Right ventricle myocardium inferior (tissue), 1 donor: ENCODE data around the gene TPM3. TPM values are rescaled to one million over a fixed set of nuclear protein-coding genes. Genes with fewer than 3 reads are reported as not detected.
"Not testable (repeated sequence)": the region's sequence is repeated elsewhere in the genome, so short reads cannot be mapped to it uniquely, and the experiment has no call there.

Source experiments
- ATAC-seq: fragments of 200-7000 bp; cut with Tn5 transposase; one replicate; pipeline ENCODE4 v1.9.1; 2020; ENCODE audit warnings: mild to moderate bottlenecking, moderate library complexity
- DNase-seq: peaks from one replicate; pipeline ENCODE4 v3.0.0; 2021; ENCODE audit errors: missing footprints
- intact Hi-C: fragments of 100-400 bp; cut with DNase I; formaldehyde crosslinking; loops from one replicate; pipeline ENCODE4 v1.11.0; 2022
- long read RNA-seq: library from polyadenylated mRNA; unstranded; transcript quantifications from one replicate; pipeline ENCODE4 v2.0.0, GENCODE V29; 2021
- total RNA-seq: library from RNA; stranded (reverse); fragmentation: NEBNext Ultra II Directional; extraction: Animal tissue kit (Norgen Biotek cat#: 25700); gene quantifications from one replicate; pipeline ENCODE4 v1.2.1, GENCODE V29; 2021
- donor health status: DM: no; HTN: yes; CAD: no; lungs with severe emphysema.

The TPM3 gene
- total RNA-seq = 102 TPM
- long read RNA-seq, transcript TPM3-212 (8 exons, 3,131 nt) = major isoform, 37 of 62 reads
- long read RNA-seq, transcript TPM3-210 (10 exons, 1,523 nt) = minor isoform, 6 of 62 reads
- long read RNA-seq, partial matches to known transcripts = 1 of 62 reads
- long read RNA-seq, other reads (novel, unspliced or antisense) = 15 of 62 reads

DNA sequence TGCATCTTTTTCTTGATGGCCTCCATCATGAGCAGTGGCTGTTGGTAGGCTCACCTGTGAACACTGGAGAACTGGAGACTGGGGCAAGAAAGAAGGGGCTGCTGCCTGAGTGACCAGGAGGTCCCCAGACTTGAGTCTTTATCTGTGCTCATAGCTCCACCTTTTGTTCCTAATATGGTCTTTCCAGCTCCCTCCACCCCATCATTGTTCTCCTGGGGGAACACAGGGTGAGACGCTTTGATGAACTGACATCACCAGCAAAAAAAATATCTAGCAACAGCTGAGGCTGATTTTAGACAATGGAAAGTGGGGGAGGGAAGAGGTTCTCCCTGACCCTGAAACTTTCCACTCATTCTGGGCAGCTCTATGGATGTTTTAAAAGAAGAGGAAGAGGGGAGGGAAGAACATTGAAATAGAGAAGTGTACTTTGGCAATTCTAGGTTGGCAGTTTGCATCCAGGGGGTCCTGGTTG, at the start of gene TPM3:
TSS of gene TPM3 (minus strand) at position 111 of the 472 bp plus-strand sequence. CDS start at position 29, 82 bp downstream.
- intact Hi-C loops = no loop called here
- DNase-seq (no peak), ATAC-seq (no peak)

DNA sequence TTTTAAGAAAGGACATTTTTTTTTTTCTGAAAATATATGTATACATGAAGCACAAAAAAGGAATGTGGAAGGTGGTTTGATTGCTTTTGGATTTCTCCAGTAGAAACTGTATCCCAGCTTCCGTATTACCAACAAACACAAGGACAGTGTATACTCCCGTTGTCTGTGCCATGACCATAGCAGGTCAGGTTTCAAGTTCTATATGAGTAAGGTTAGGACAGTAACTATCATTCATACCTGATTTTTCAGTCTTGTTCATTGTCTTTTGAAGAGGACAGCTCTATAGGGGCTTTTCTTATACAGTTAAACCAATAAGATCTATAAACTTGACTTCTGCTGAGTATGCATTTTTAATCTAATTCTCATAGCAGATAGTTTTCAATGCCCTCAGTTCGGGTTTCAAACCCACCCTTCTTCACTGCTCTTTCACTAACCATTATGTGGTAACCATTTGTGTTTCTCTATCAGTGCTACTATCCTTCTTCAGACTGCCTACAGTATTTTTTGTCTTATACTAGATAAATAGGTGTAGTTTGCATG, 48.5 kb upstream of the TPM3 start:
- intact Hi-C loops = no loop called here
- ATAC-seq = no peak
- no peak for DNase-seq

DNA sequence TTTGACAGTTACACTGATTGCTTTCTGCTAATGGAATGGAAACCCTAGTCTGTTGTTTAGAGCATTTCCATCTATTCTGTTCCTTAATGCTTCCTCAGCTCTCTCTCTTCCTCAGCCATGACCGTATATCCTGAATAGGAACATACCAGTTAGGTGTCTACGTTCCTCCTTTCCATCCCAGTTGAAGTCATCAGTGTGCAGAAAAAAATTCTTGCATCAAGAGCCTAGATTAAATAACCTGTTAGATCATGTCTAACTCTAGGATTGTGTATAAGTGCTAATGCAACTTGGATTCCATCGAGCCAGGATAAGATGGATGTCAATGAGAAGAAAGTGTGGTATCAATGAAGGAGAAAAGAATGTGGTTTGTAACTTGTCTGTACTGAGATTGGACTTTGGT, 47.6 kb upstream of the TPM3 start:
- no peak for ATAC-seq
- DNase-seq = no peak
- intact Hi-C loops = no loop called here

DNA sequence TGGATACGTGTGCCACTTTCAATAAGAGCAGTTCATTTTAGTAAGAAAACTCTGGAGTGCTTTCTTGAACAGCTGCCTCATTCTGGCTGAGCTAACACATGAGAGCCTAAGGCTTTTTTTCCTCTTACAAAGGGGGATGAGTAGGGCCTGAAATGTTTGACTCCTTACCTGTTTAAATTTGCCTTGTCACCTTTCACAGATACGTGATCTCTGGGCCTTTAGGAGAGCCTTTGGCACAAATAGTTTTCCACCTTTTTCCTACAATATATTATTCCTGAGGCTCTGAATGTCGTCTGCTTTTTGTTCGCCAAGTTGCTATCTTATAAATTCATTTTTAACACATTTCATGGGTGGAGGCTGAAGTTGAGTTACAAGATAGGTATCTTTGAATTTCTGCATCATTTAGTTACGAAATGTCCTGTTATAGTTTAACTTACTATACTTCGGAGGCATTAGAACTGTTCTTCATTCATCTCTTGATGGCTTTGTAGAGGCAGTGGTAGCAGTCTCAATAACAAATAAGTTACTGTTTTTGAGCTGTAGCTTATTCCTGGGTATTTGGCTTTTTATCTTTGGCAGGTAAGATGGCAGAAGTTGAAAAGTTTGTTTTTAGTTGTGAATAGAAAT, 46.1 kb upstream of the TPM3 start:
- ATAC-seq (no peak), DNase-seq (no peak)
- intact Hi-C loops = no loop called here

DNA sequence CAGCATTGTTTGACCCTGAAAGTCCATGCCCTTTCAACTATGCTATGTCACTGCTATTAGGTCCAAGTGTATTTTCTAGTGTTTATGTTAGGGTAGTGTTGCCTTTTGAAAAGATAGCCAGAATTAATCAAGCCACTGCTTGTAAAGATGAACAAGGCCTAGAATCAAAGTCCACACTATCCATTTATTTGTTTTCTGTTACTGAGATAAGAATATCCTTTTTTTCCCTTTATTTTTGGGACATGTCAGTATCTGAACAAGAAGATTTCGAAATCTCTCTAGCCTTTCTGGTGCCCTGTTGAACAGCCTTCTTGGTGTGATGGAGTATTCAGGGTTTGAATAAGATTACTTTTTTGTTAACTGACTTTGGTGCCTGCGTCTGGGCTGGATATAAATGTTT, 45.5 kb upstream of the TPM3 start:
- no peak for DNase-seq
- intact Hi-C loops = no loop called here
- no peak for ATAC-seq

DNA sequence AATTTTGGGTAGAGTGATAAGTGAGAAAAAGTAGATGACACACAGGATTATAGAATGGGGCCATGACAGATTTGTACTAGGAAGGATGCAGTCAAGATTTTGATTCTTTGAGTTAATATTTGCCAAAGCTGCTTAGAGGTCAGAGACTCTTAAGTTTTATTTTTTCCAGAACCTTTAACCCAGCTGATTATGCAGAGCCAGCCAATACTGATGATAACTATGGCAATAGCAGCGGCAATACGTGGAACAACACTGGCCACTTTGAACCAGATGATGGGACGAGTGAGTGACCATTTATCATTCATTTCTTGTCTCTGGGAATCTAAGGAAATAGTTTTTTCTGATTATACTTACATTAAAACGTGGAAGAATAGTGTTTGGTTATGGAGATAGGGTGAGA, 45.0 kb upstream of the TPM3 start:
- no peak for ATAC-seq
- no peak for DNase-seq
- intact Hi-C loops = no loop called here

DNA sequence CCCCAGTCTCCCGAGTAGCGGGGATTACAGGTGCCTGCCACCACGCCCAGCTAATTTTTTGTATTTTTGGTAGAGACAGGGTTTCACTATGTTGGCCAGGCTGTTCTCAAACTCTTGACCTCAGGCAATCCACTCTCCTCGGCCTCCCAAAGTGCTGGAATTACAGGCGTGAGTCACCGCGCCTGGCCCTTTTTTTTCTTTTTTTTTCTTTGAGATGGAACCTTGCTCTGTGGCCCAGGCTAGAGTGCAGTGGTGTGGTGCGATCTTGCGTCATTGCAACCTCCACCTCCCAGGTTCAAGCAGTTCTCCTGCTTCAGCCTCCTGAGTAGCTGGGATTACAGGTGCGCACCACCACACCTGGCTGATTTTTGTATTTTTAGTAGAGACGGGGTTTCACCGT, 41.2 kb upstream of the TPM3 start:
- ATAC-seq, intact Hi-C loops, DNase-seq: not testable (repeated sequence)

DNA sequence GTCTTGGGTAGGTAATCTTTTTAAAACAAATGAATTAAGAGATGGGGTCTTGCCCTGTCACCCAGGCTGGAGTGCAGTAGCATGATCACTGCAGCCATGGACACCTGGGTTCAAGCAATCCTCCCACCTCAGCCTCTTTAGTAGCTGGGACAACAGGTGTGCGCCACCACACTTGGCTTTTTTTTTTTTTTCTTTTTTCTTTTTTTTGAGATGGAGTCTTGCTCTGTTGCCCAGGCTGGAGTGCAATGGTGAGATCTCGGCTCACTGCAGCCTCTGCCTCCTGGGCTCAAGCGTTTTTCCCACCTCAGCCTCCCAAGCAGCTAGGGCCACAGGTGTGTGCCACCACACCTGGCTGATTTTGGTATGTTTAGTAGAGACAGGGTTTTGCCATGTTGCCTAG, 39.2 kb upstream of the TPM3 start:
- DNase-seq, intact Hi-C loops, ATAC-seq: not testable (repeated sequence)

DNA sequence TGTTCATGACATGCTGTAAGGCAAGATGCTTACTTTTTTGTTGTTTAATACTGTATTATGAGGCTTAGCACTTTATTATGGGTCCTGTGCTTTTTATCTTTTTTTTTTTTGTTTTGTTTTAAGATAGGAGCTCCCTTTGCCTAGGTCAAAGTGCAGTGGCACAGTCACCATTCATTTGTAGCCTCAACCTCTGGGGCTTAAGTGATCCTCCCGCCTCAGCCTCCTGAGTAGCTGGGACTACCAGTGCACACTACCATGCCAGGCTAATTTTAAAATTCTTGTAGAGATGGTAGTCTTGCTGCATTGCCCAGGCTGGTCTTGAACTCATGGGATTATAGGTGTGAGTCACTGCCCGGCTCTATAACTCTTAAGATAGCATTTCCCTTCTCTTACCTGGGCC, 33.5 kb upstream of the TPM3 start:
- DNase-seq (no peak), ATAC-seq (no peak)
- intact Hi-C loops = no loop called here

DNA sequence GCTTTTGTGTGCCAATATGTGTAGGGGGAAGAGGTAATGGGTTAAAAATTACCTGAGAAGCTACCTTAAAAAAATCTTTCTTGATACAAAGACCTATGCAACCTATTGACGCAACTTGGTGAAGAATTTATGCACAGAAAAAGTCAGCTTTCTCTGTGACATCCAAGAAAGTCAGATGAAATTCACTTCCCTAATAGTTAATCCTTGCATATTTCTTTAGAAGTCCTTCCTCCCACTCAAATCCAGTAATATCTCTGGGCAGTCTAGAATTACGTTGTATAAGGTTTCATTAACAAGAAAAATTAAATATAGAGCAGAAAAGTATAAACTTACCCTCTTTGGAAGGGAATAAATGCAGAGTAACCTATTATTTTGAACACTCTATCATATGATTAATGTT, 31.7 kb upstream of the TPM3 start:
- intact Hi-C loops = no loop called here
- ATAC-seq = no peak
- no peak for DNase-seq

DNA sequence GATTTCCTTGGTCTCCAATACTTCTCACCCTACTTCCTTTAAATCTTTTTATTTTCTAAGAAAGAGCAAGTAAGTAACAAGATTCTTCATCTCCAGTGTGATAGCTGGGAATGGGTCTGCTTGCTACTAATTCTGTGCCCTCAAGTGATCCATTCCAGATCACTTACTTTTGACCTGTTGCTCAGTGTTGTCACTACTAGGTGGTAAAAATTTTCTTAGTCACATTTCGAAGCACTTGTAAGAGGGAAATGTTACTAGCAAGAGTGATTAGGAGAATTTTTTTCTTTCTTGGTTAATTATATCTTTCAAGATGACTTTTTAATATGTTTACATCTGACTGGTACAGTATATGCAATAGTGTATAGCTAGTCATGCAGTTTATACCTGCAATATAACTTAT, 31.0 kb upstream of the TPM3 start:
- intact Hi-C loops = no loop called here
- ATAC-seq (no peak), DNase-seq (no peak)

DNA sequence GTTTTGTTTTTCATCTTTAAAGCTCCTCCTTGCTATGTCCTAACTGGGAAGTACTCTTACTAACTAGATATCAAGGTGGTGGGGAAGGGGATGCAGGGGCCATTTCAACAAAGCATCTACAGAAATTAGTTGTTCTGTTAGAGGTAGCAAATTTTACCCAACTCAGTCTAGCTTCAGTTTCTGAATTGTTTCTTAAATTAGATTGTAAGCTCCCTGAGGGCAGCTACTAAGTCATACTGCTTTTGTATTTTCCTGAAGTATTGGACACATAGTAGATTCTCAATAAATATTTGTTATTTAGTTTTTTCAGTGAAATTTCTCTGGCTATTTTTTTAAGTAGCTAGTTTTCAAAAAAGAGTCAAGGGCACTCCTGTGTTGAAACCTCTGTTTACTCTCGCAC, 30.6 kb upstream of the TPM3 start:
- ATAC-seq (no peak), DNase-seq (no peak)
- intact Hi-C loops = no loop called here

DNA sequence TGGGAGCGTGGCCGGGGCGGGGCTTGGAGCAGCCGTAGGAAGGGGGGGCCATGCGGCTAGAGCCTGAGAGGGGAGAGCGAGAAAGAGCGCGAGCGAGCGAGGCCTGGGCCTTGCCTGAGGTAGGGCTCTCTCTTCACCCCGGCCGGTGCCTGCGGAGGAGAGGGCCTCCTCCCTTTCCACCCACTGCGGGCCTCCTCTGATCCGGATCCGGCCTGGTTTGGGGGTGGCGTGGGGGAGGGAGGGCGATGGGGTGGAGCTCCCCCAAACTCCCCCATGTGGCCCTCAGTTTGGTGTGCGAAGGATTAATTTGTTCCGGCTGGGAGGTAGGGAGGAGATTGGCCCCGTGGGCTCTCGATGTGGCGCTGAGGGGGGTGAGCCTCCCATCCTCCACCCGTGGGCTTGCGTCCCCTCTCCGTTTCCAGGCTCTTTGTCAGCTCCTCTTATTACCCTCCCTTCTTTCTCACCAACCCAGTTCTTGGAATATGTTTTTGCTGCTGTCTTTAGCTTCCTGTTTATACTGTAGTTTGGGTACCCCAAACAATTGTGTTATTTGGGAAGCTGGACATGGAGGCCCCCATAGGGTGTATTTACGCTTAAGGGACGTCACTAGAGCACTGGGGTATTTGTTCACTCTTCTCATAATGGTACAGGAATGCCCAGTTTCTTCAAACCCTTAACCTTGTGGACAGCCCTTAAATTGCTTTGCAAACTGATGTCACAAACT, 29.5 kb upstream of the TPM3 start:
- peak; percentile 47 for ATAC-seq
- peak; percentile 89 for DNase-seq
- intact Hi-C loops = loop anchor here (2.0 kb wide), 1 partner anchor 51 kb away; the partner anchor contains the start of gene HAX1

DNA sequence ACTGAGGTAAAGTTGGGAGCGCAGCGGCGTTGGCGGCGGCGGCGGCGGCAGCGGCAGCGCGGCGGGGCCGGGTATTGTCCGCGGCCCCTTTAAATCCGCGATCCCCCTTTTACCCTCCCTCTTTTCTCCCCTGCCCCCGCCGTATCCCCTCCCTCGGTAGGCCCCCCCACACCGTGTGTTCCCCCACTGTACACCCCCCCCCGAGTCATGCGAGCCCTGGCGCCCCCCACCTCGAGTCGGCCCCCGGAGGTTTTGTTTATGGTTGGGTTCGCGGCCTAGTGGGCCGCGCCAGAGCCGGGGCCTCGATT, 29.0 kb upstream of the TPM3 start:
- intact Hi-C loops = loop anchor here (1.0 to 2.0 kb wide), 2 partner anchors 38 to 52 kb away; partner anchors contain the start of gene HAX1
- no peak for ATAC-seq
- no peak for DNase-seq

DNA sequence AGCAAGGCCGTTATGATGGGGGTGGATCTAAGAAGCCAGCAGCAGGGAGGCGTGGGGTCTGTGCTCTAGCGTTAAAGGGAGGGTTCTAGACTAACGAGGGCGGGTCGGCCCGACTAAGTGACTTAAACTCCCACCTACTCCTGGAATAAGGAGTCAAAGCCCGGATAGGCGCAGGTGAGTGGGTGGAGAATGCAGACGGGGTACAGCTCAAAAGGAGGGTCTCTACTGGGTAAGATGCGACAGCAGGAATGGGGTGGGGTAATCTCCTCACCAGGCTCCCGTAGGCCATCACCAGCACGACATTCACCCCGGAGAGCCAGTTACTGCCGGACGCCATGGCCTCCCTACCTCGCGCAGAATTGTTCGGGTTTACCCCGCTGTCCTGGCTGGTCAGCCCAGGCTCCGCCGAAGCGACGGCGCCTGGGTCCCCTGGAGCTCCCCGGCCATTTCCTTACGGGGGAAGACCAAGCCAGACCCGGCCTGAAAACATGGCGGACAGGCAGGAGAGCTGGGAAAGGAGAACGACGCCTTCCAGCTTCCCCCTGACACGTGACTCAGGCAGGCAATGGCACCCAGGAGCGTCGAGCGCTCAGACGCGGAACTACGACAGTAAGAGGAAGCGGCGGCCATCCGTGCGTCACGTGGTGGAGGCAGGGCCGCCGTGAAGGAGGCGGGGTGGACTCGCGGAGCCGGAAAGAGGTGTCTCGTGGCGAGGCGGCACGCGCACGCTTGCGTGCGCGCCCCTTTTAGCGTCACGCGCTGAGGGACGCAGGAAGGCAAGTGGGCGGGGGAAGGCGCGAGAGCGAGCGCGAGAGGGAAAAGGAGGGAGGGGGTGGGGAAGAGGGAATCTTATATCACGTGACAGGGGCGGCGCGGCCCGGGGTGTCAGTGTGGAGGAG, 28.4 kb upstream of the TPM3 start, which contains the start of gene UBAP2L:
TSS of gene UBAP2L (plus strand) at position 885 of the 899 bp plus-strand sequence. CDS start 4,169 bp downstream, outside the sequence.
- peak; percentile 100 for DNase-seq
- intact Hi-C loops = loop anchor here (1.0 to 2.0 kb wide), 2 partner anchors 37 to 52 kb away; partner anchors contain the start of gene HAX1
- peak; percentile 97 for ATAC-seq

DNA sequence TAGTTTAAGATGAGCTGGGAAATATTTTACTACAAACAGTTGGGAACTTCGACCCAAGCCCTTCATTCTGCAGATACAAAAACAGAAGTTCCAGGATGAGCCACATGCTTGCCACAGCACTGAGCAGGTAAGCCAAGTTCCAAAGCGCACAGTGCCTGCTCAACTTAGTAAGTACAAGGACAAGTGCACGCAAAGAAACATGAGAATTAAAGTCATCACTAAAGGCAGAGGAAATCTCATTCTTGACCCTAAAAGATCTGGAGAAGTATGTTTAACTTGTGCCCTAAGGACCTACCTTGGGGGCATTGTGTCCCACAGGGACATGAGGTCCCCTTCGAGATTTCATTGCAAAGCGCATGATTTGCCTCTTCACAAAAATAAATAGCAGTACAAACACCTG, 27.6 kb upstream of the TPM3 start:
- intact Hi-C loops = no loop called here
- no peak for ATAC-seq
- DNase-seq = no peak

DNA sequence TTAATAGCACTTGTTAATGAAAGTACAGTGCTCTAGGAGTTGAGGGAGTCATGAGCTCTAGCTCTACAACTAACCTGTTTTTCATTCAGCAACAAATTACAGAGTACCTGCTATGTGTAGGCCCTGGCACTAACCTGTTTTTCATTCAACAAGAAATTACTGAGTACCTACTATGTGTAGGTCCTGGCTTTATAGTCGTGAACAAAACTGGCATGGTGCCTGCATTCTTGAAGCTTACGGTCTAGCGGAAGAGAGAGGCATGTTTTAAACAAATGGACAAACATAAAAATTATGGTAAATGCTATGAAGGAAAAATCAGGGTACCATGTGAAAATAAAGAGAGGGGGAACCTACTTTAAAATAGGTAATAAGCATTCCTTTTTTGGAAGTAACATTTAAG, 26.6 kb upstream of the TPM3 start:
- intact Hi-C loops = no loop called here
- ATAC-seq (no peak), DNase-seq (no peak)

DNA sequence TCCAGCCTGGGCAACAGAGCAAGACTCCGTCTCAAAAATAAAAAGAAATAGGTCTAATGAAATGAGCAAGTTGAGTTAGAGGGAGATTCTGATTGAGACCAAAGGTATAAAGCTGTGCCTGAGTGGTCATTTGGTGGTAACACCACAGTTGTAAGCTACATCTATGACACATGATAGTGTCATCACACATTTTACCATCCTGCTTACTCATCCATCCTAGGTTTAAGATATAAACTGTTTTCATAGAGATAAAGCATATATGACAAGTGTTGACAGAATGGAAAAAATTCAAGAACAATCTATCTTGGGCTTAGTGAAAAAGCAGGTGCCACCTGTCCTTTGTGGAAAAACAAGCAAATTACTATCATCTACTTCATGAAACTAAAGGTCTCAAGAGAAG, 21.4 kb upstream of the TPM3 start:
- ATAC-seq (no peak), DNase-seq (no peak)
- intact Hi-C loops = no loop called here

DNA sequence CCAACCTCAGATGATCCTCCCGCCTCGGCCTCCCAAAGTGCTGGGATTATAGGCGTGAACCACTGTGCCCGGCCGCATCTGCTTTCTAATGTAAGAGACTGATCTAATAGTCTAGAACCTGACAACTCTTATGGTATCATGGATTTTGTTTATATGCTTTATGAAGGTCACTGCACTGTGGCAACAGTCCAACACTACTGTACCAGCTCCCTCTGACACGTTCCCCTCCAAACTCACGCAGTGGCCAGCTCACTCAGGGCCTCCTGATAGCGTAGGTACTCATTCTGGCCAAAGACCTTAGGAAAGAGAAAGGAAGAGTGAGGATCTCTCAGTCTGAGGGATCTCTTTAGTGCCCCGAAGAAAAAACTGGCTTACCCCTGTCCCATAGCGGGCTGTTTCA, 20.2 kb upstream of the TPM3 start:
- ATAC-seq = peak; percentile 70
- DNase-seq = no peak
- intact Hi-C loops = no loop called here
